Mammary epithelial cell (primary cell): ENCODE data around the gene LIN37.

Experiments used
- CTCF ChIP-seq, 2 donors: IDR thresholded peaks in 1 of 2; conservative IDR thresholded peaks in 1 of 2; 2 replicates each; pipeline ENCODE4 v1.5.1; 2011 to 2012; ENCODE audit warnings: inconsistent platforms in 2 of 2, low read length in 2 of 2, mild to moderate bottlenecking in 2 of 2, control low read depth in 1 of 2, low read depth in 1 of 2; ENCODE audit not compliant: insufficient read depth in 1 of 2; ENCODE audit errors: extremely low read depth in 1 of 2
- EZH2 ChIP-seq: IDR thresholded peaks from 2 replicates; pipeline ENCODE4 v1.6.1; 2012; ENCODE audit warnings: low read length, inconsistent platforms, borderline replicate concordance

GRCh38 chr19:35704218-35704617, 44.2 kb upstream of the LIN37 start, which contains the start of gene ZBTB32:
- TF ChIP-seq CTCF (conservative IDR thresholded peaks at IDR 0.05 in 1 of 2, IDR thresholded peaks at IDR 0.05 in 1 of 2; ENCODE audit: extremely low read depth in 1 of 2, insufficient read depth in 1 of 2, low read depth in 1 of 2, low read length in 2 of 2) (no peak), EZH2 (no peak)
